ENCODE measurements around the gene ATP2B2.

Gene ATP2B2

GRCh38 chr3:10450494-10451440 is 54.6 kb downstream of the ATP2B2 start:
- no peak for DNase-seq

GRCh38 chr3:10449436-10449835 is 56.0 kb downstream of the ATP2B2 start:
- DNase-seq, result no peak

GRCh38 chr3:10448544-10448943 is 56.8 kb downstream of the ATP2B2 start:
- no peak for DNase-seq

- DNase-seq, result peak in 20 of 51 donors; percentile 12 to 60 (median 36)
These were observed 57.7 kb downstream of the ATP2B2 start for GRCh38 chr3:10447527-10448260.

GRCh38 chr3:10447110-10447509 is 58.3 kb downstream of the ATP2B2 start:
- DNase-seq, result no peak

GRCh38 chr3:10445561-10446175 is 59.7 kb downstream of the ATP2B2 start:
- DNase-seq, result peak in 3 of 51 donors; percentile 13 to 37 (median 23)

GRCh38 chr3:10444511-10444910 is 60.9 kb downstream of the ATP2B2 start:
- DNase-seq, result no peak

- no peak for DNase-seq
These were observed 61.3 kb downstream of the ATP2B2 start for GRCh38 chr3:10444110-10444429.

GRCh38 chr3:10443272-10444109 is 61.9 kb downstream of the ATP2B2 start:
- no peak for DNase-seq

- no peak for DNase-seq
These were observed 63.1 kb downstream of the ATP2B2 start for GRCh38 chr3:10442151-10442795.

- no peak for DNase-seq
These were observed 64.7 kb downstream of the ATP2B2 start for GRCh38 chr3:10440684-10441083.

GRCh38 chr3:10438902-10439610 is 66.3 kb downstream of the ATP2B2 start:
- DNase-seq, result no peak

- DNase-seq, result no peak
These were observed 67.1 kb downstream of the ATP2B2 start for GRCh38 chr3:10437995-10438901.

GRCh38 chr3:10437272-10437994 is 68.0 kb downstream of the ATP2B2 start:
- peak in 1 of 51 donors; percentile 68 for DNase-seq

GRCh38 chr3:10435850-10436249 is 69.5 kb downstream of the ATP2B2 start:
- DNase-seq, result no peak

- no peak for DNase-seq
These were observed 70.4 kb downstream of the ATP2B2 start for GRCh38 chr3:10434938-10435336.

GRCh38 chr3:10434144-10434937 is 71.0 kb downstream of the ATP2B2 start:
- DNase-seq, result no peak

Measured in hypothalamus (tissue), 51 donors.